Spinal cord (tissue), 10 donors: Measurements from ENCODE around the gene TMEM237. TPM values are rescaled to one million over a fixed set of nuclear protein-coding genes. Genes with fewer than 3 reads are reported as not detected.

ENCODE experiments used
- DNase-seq, 6 donors: peaks; one replicate each; pipeline versions ENCODE4 v3.0.0 to v3.0.0-alpha.2; 2013 to 2015; ENCODE audit warnings: low spot score in 6 of 6, low read depth in 4 of 6
- H3K27ac ChIP-seq: one replicate; pipeline ENCODE4 v1.5.1; 2013; ENCODE audit warnings: low read depth, low read length, control low read depth
- H3K27me3 ChIP-seq: one replicate; pipeline ENCODE4 v1.6.1; 2013; ENCODE audit warnings: low read length; ENCODE audit not compliant: control insufficient read depth, insufficient read depth
- H3K36me3 ChIP-seq: one replicate; pipeline ENCODE4 v1.6.1; 2013; ENCODE audit warnings: low read length; ENCODE audit not compliant: control insufficient read depth, insufficient read depth
- H3K4me1 ChIP-seq: one replicate; pipeline ENCODE4 v1.6.1; 2013; ENCODE audit warnings: low read length; ENCODE audit not compliant: control insufficient read depth, insufficient read depth
- H3K4me3 ChIP-seq: one replicate; pipeline ENCODE4 v1.5.1; 2013; ENCODE audit warnings: low read depth, low read length, control low read depth
- H3K9me3 ChIP-seq: one replicate; pipeline ENCODE4 v1.6.1; 2013; ENCODE audit warnings: low read length; ENCODE audit not compliant: control insufficient read depth, insufficient read depth
- WGBS: methylation state at CpG from one replicate; pipeline ENCODE4 v1.1.5; 2013; ENCODE audit warnings: missing lambda C conversion rate; ENCODE audit not compliant: insufficient coverage; 5-methylcytosine and 5-hydroxymethylcytosine counted together
- polyA plus RNA-seq, 2 donors: library from polyadenylated mRNA; unstranded; fragments of 120-200 nt; gene quantifications; one replicate each; pipeline ENCODE4 v1.2.1, GENCODE V29; 2013; ENCODE audit not compliant: insufficient read length in 2 of 2
- total RNA-seq, 2 donors: library from RNA; depleted of rRNA in 1 of 2; stranded (reverse); fragments of 120-200 nt in 1 of 2; fragments of >200 nt in 1 of 2; gene quantifications; one replicate each; pipeline versions ENCODE4 v1.2.3 to v1.2.4, GENCODE V29; 2013 to 2014
- donor health status: healthy.

The TMEM237 gene
- total and polyA plus RNA-seq, 4 donors, result 44.9 to 55.4 (median 46.2) TPM

DNA sequence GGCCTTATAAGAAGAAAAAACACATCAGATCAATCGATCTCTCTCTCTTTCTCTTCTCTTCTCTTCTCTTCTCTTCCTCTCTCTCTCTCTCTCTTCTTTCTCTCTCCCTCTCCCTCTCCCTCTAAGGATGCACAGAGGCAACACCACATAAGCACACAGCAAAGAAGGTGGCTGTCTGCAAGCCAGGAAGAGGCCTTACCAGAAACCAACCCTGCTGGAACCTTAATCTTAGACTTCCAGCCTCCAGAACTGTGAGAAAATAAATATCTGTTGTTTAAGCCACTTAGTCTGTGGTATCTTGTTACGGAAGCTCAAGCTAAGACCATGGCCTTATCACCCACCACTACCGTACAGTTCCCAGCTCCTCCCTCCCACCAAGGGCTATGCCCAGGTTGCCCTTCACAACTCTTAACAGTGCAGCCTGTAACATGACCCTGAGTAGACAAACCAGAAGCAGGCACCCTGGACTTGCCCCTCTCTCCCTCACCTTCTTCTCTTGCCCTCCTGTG, 25.2 kb upstream of the TMEM237 start:
- WGBS, result 63% methylated on average over 3 of the region's 3 CpGs
- H3K27ac ChIP-seq, result no peak overlapping the region
- H3K27me3 ChIP-seq, result no peaks in the 10 kb centered on the region
- no peak overlapping the region for H3K4me3 ChIP-seq
- DNase-seq, result no peak
- H3K36me3 ChIP-seq, result no peaks in the 10 kb centered on the region
- no peaks in the 10 kb centered on the region for H3K4me1 ChIP-seq
- H3K9me3 ChIP-seq, result no peaks in the 10 kb centered on the region

DNA sequence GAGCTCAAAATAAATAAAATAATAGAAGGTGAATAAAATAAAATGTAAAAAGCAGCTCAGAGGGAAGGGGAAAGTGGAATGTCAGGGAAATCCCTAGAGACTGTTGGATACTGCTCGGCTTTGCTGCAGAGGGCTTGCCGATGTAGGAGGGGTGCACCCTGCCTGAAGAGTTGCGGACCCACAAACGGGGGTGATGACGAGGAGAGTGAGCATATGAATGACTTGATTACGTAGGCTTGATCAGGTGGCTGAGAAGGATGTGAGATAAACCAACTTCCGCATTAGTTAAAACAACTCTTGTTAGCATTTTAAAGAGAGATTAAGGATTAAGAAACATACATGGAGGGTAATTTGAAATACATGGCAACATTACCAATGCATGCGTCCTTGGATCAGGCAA, 21.0 kb upstream of the TMEM237 start:
- no peak overlapping the region for H3K27ac ChIP-seq
- no peaks in the 10 kb centered on the region for H3K27me3 ChIP-seq
- no peak overlapping the region for H3K4me3 ChIP-seq
- WGBS, result 62% methylated on average over 5 of the region's 8 CpGs
- H3K4me1 ChIP-seq, result no peaks in the 10 kb centered on the region
- no peaks in the 10 kb centered on the region for H3K9me3 ChIP-seq
- no peaks in the 10 kb centered on the region for H3K36me3 ChIP-seq
- no peak for DNase-seq

DNA sequence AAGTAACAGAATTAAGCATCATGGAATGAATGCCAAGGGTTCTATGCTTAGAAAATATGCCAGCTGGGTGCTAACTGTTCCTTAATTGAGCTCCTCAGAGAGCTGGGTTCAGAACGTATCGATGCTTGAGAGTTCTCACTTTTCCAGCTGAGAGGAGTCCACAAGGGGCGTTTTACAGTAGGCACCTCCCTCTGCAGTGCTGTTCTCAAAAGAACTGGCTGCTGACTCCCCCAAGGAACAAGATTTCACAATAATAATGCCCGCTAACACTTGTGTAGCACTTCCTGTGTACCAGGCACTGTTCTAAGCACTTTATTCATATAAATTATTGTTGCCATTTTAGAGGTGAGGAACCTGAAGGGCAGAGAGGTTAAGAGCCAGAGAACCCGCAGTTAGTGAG, 18.1 kb upstream of the TMEM237 start:
- Histone ChIP-seq H3K4me3 (no peak overlapping the region), H3K4me1 (no peaks in the 10 kb centered on the region), H3K9me3 (no peaks in the 10 kb centered on the region), H3K36me3 (no peaks in the 10 kb centered on the region), H3K27me3 (no peaks in the 10 kb centered on the region), H3K27ac (no peak overlapping the region)
- peak in 1 of 6 donors; percentile 13 for DNase-seq
- 41% methylated on average over 3 of the region's 5 CpGs for WGBS

DNA sequence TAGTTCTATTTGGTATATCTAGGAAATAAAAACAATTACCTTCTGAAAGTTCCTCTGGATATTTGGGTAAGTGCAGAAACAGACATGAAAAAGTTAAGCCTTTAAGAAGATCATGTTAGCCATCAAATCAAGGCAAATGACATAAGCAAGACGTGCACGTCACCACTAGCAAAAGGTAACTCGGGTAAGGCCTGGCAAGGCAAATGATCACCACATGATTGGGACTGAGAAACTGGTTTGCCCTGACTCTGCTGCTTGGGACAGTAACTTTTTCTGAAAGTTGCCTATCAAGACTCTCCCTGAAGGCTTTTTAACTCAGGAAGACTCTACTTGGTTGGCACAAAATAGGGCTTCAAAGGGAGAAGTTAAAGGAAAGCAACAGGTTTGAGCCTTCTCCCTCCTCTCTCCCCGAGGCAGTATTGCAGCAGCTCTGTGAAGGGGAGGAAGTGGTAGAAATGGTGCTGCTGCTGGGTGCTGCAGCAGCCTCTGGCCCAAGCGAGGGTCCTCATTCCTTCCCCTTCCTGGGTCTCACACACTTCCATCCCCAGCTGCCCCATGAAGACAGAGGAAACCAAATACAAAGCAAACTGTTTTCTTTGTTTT, 17.1 kb upstream of the TMEM237 start:
- Histone ChIP-seq H3K9me3 (no peaks in the 10 kb centered on the region), H3K4me1 (no peaks in the 10 kb centered on the region), H3K36me3 (no peaks in the 10 kb centered on the region), H3K4me3 (no peak overlapping the region), H3K27ac (no peak overlapping the region), H3K27me3 (no peaks in the 10 kb centered on the region)
- no peak for DNase-seq
- 89% methylated on average over 3 of the region's 5 CpGs for WGBS

DNA sequence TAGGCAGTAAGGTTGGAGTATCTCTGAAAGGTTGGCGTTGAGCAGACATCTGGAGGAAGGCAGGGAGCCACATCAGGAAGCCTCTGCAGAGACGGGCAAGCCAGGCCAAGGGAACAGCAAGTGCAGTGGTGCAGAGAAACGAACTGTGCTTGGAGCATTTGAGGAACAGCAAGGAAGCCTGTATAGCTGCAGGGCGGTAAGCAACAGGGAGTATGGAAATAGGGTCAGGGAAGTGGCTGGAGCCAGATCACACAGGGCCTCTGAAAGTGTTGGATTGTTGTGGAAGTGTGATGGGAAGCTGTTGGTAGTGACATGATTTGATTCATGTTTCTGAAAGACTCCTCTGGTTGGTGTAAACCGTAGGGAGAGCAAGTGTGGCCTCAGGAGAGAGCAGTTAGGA, 13.4 kb upstream of the TMEM237 start:
- H3K36me3 ChIP-seq, result no peaks in the 10 kb centered on the region
- DNase-seq, result no peak
- H3K9me3 ChIP-seq, result no peaks in the 10 kb centered on the region
- no peak overlapping the region for H3K27ac ChIP-seq
- no peak overlapping the region for H3K4me3 ChIP-seq
- no peaks in the 10 kb centered on the region for H3K4me1 ChIP-seq
- H3K27me3 ChIP-seq, result no peaks in the 10 kb centered on the region
- WGBS, result 70% methylated on average over 5 of the region's 5 CpGs

DNA sequence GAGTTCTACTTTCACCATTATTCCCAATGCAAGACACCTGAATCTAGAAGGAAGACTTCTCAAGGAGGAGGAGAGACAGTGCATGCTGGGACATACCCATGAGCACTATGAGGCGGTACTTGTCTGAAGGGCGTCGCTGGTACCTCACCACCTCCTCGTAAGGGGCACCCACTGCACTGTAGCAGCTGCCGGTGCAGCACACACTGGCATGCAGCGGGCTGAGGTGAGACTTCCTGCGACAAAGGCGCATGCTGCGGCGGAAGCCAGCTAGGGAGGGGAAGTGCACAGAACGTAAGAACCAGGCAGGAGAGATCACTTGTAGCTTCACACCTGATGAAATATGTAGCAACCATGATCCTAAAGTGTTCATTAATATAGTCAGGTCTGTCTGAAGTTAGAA, 12.8 kb upstream of the TMEM237 start:
- no peak overlapping the region for H3K27ac ChIP-seq
- H3K4me1 ChIP-seq, result no peaks in the 10 kb centered on the region
- H3K4me3 ChIP-seq, result no peak overlapping the region
- no peaks in the 10 kb centered on the region for H3K27me3 ChIP-seq
- DNase-seq, result no peak
- H3K9me3 ChIP-seq, result no peaks in the 10 kb centered on the region
- no peaks in the 10 kb centered on the region for H3K36me3 ChIP-seq
- 92% methylated on average over 7 of the region's 11 CpGs for WGBS

DNA sequence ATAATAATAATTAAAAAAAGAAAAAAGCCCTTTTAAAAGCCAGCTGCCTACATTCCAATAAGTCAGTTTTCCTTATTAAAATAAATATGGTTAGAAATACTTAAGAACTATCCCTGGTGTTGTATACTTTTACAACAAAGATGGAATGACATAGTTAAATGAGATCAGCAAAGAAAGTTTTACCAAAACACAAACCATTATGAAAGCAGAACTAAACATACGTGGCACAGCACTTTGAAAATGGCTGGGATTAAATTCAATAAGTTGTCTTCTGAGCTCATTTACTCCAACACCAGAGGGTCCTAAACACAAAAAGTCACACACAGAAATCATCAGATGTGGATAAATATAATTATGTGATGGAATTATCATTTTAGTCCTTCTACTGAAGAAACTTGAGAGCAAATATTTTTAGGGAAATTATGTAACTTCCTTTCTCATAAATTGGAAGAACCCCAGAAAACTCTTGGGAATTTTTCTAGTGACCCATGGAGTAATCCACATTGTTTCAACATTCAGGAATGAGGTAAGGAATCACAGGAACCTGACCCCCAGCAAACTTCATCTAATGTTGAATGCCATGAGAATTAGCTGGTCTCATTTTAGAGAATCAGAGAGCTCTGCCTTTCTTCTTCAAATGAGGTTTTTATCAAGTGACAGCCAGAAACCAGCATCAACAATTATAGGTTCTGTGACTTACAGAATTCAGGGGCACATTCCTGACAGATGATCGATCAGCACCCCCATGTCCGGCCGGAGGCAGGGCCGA, 11.5 kb upstream of the TMEM237 start:
- no peak overlapping the region for H3K4me3 ChIP-seq
- 100% methylated on average over 2 of the region's 5 CpGs for WGBS

DNA sequence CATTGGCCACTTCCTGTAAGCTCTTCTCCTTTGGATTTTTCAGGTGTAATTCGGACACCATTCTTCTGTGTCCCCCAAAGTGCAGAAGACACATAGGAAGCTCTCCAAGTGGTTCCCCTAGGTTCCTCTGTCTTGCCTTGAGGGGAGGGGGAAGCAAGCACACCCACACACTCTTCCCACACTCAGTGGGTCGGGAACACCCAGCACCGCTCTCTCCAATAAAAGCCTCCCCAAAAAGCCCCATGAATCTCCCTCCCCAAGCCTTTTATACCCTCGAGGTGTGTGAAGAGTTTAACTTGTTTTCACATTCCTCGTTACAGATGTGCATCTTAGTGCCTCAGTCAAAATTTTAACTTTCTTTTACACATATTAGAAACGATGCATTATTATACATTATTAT, 9.9 kb upstream of the TMEM237 start:
- H3K27ac ChIP-seq, result no peak overlapping the region
- WGBS, result no CpG with 5 or more reads among the region's 6 CpGs

More for the DNA sequence above, 11.5 kb upstream of the TMEM237 start:
- no peaks in the 10 kb centered on the region for H3K9me3 ChIP-seq
- H3K27ac ChIP-seq, result no peak overlapping the region
- no peak for DNase-seq
- H3K36me3 ChIP-seq, result no peaks in the 10 kb centered on the region
- no peaks in the 10 kb centered on the region for H3K4me1 ChIP-seq
- no peaks in the 10 kb centered on the region for H3K27me3 ChIP-seq

DNA sequence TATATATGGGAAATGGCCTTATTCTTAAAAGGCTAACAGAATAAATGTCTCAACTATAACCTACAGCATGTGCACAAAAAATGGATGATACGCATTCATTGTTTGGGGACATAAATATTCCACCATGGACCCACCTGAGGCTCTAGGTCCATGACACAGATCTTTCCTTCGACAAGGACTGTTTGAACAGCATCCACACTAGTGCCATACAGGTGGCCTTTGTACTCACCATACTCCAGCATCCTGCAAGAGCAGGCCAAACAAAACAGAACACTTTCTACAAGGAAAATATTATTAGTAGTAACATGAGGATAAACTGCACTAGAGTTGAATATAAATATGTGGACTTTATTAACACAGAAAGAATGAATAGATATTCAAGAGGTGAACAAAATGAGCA, 6.1 kb upstream of the TMEM237 start:
- H3K36me3 ChIP-seq, result no peaks in the 10 kb centered on the region
- no peaks in the 10 kb centered on the region for H3K4me1 ChIP-seq
- no peak overlapping the region for H3K27ac ChIP-seq
- no CpG with 5 or more reads among the region's 2 CpGs for WGBS
- H3K9me3 ChIP-seq, result no peaks in the 10 kb centered on the region
- no peaks in the 10 kb centered on the region for H3K27me3 ChIP-seq
- H3K4me3 ChIP-seq, result no peak overlapping the region
- no peak for DNase-seq

More for the DNA sequence above, 9.9 kb upstream of the TMEM237 start:
- Histone ChIP-seq H3K9me3 (no peaks in the 10 kb centered on the region), H3K27me3 (no peaks in the 10 kb centered on the region), H3K4me3 (no peak overlapping the region), H3K4me1 (no peaks in the 10 kb centered on the region), H3K36me3 (no peaks in the 10 kb centered on the region)
- DNase-seq, result no peak

DNA sequence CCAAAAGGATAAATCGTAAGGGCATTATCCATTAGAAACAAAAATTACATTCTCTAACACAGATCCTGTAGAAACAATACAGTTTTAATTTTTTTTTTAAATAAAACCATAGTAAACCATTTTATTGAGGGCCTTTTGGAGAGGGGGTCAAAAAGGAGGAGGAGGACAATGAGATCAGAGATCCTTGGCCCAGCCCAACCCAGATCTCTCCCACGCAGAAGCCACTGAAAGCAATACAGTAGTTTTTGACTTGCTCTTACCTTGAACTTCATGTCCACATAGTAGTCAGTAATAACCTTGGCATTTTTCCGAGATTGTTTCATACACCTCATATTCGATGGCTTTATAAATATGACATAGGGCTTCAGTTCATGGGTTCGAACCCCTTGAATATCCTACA, 4.1 kb upstream of the TMEM237 start:
- Histone ChIP-seq H3K4me1 (no peaks in the 10 kb centered on the region), H3K27ac (no peak overlapping the region), H3K36me3 (no peaks in the 10 kb centered on the region), H3K4me3 (no peak overlapping the region), H3K9me3 (no peaks in the 10 kb centered on the region), H3K27me3 (no peaks in the 10 kb centered on the region)
- no peak for DNase-seq
- WGBS, result no CpG with 5 or more reads among the region's 5 CpGs
